Left ventricle myocardium inferior (tissue), 1 donor: ENCODE data around the gene NEK2. TPM values are rescaled to one million over a fixed set of nuclear protein-coding genes. Genes with fewer than 3 reads are reported as not detected.
A peak's percentile ranks its signal among the peaks of the same experiment; 100 is the strongest.

Experiments
- DNase-seq: peaks from one replicate; pipeline ENCODE4 v3.0.0-alpha.2; 2020
- H3K27ac ChIP-seq: fragments of 200-600 bp; replicated peaks from 2 replicates; pipeline ENCODE4 v1.8.0; 2021
- H3K27me3 ChIP-seq: fragments of 200-600 bp; 2 replicates; pipeline ENCODE4 v1.8.0; 2021; ENCODE audit warnings: low read depth
- H3K36me3 ChIP-seq: fragments of 200-600 bp; 2 replicates; pipeline ENCODE4 v1.8.0; 2021
- H3K4me1 ChIP-seq: fragments of 200-600 bp; 2 replicates; pipeline ENCODE4 v1.8.0; 2021
- H3K4me3 ChIP-seq: fragments of 200-600 bp; 2 replicates; pipeline ENCODE4 v1.8.0; 2021; ENCODE audit warnings: mild to moderate bottlenecking, moderate library complexity
- H3K9me3 ChIP-seq: fragments of 200-600 bp; replicated peaks from 2 replicates; pipeline ENCODE4 v1.8.0; 2021
- intact Hi-C: fragments of 100-400 bp; cut with micrococcal nuclease; formaldehyde crosslinking; loops from one replicate; pipeline ENCODE4 v1.11.0; 2022
- total RNA-seq: library from RNA; stranded (reverse); fragmentation: NEBNext Ultra II Directional; extraction: Animal tissue kit (Norgen Biotek cat#: 25700); gene quantifications from one replicate; pipeline ENCODE4 v1.2.1, GENCODE V29; 2021
- TF ChIP-seq, protein P1 (sequence below): fragments of 200-600 bp; IDR thresholded peaks from 2 replicates; pipeline ENCODE4 v1.8.0; 2021; ENCODE audit warnings: antibody characterized with exemption, mild to moderate bottlenecking, borderline replicate concordance
- donor health status: DM: no; HTN: yes; CAD: no; lungs with severe emphysema.

NEK2 gene
- total RNA-seq, 1 donor from 2014 or later: 0.19 TPM

DNA sequence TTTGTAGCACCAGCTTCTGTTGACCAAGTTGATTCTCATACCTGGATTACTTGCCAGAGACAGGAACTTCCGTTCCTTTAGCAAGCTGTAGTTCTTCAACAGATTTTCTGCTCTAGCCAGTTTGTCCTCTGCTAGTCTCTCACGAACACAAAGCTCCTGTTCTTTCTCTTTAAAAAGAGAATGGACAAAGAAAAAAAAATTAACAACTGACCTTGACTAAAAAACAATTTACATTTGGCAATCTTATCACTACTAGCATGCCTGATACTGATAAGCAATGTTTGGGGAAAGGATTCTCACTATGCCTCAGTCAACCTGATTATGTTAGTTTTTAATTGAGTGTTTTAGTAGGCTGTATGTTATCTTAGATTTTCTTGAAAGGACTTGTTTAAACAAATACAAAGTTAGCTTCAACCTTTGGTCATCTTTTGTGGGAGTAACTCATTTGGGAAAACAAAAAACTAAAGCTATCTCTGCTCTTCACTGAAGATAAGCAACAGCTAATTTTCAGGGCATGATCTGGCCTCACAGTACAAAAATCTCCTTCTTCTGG lies 8.3 kb downstream of the NEK2 start:
- Histone ChIP-seq H3K36me3 (no peaks in the 10 kb centered on the region), H3K27ac (no peak overlapping the region), H3K27me3 (no peaks in the 10 kb centered on the region), H3K9me3 (no peaks in the 10 kb centered on the region), H3K4me1 (no peaks in the 10 kb centered on the region), H3K4me3 (no peak overlapping the region)
- intact Hi-C loops: no loop called here
- DNase-seq: no peak
- TF ChIP-seq, protein P1, sequence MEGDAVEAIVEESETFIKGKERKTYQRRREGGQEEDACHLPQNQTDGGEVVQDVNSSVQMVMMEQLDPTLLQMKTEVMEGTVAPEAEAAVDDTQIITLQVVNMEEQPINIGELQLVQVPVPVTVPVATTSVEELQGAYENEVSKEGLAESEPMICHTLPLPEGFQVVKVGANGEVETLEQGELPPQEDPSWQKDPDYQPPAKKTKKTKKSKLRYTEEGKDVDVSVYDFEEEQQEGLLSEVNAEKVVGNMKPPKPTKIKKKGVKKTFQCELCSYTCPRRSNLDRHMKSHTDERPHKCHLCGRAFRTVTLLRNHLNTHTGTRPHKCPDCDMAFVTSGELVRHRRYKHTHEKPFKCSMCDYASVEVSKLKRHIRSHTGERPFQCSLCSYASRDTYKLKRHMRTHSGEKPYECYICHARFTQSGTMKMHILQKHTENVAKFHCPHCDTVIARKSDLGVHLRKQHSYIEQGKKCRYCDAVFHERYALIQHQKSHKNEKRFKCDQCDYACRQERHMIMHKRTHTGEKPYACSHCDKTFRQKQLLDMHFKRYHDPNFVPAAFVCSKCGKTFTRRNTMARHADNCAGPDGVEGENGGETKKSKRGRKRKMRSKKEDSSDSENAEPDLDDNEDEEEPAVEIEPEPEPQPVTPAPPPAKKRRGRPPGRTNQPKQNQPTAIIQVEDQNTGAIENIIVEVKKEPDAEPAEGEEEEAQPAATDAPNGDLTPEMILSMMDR: no peak

DNA sequence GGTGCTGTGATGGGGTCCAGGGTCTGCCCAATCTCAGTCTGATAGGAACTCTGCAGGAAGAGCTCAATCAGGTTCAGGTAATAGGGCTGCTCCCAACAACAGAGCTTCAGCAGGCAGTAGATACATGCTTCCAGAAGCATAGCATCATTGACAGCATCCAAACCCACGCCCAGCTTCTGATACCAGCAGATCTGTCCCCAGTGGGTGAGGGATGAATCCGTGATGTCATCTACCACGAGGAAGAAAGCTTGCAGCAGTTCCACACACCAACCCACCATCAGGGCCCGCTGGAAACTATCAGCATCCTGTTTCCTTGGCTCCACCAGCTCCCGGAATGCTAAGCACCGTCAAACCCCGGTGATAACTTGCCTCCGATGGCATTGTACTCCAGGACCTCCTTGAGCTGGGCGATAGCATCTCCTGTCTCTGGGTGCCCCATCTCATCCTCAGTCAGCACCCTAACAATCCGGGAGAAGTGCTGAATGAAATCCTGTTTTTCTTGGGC lies 14.7 kb downstream of the NEK2 start:
- Histone ChIP-seq H3K9me3 (no peaks in the 10 kb centered on the region), H3K27ac (no peak overlapping the region), H3K4me1 (no peaks in the 10 kb centered on the region), H3K36me3 (no peaks in the 10 kb centered on the region), H3K27me3 (no peaks in the 10 kb centered on the region), H3K4me3 (no peak overlapping the region)
- no peak for DNase-seq
- intact Hi-C loops: no loop called here
- TF ChIP-seq, protein P1: no peak

DNA sequence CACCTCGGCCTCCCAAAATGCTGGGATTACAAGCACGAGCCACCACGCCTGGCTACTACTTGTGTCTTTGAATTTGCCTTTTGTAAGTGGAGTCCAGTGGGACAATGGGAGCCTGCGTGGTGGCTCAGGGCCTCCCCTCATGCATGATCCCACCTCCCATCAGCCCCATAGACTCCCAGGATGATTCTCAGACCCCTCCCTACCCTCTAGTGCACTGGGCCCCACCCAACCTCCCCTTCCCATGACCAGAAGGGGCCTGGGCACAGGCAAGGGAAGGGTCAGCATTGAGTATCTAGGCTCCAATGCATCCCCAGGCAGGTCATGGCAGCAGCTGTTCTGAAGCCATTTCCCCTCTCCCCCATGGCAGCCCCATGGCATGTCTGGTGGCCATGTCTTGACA lies 18.7 kb downstream of the NEK2 start:
- no peak overlapping the region for H3K27ac ChIP-seq
- TF ChIP-seq, protein P1: no peak
- intact Hi-C loops: loop anchor here (5.0 to 10.0 kb wide), 3 partner anchors 79 to 1249 kb away; partner anchors contain the start of gene SLC30A1
- no peaks in the 10 kb centered on the region for H3K36me3 ChIP-seq
- H3K27me3 ChIP-seq: peaks cover 5% of the 10 kb centered on the region
- no peaks in the 10 kb centered on the region for H3K9me3 ChIP-seq
- DNase-seq: no peak
- H3K4me3 ChIP-seq: no peak overlapping the region
- no peaks in the 10 kb centered on the region for H3K4me1 ChIP-seq

DNA sequence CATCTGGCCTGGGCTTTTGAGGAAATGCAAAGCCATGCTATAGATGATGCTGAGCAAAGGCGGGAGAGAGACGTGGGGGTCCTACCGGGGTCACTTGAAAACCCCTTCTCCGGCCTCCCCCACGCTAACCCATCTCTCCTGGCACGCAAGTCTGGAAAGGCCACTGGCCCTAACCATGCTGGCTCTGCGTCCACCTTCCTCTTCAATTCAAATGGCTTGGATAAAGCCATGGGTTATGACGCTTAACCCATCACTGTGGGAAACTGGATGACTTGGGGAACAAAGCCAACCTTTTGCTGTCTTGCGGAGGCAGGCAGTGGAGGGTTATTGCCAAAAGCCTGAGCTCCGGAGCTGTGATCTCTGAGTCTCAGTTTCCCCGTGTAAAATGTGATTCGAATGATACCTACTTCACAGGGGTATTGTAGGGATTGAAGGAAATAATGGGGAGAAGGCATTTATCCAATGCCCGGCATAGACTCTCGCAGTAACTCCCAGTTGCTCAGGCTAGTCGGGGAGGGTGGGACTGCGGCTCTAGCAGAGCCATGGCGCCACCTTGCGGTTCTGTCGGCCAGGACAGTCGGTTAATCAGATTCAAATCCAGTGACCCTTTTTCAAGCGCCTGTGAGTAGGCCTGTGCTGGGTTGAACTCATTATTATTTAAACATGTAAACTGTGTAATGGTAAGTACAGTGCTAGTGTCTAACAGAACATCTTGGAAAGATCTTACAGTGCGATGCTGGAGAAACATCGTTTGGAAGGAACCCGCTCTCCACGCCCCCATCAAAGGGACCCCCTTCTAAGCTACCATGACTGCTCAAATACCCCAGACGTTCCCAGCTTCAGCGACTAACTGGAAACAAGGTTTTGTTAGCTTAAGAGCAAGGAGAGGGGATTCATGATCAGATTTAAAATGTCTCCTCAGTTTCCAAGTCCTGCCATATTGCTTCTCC lies 20.3 kb downstream of the NEK2 start:
- Histone ChIP-seq H3K4me3 (peak overlapping the region; percentile 32), H3K27me3 (peaks cover 5% of the 10 kb centered on the region), H3K36me3 (no peaks in the 10 kb centered on the region), H3K4me1 (no peaks in the 10 kb centered on the region), H3K27ac (no peak overlapping the region), H3K9me3 (no peaks in the 10 kb centered on the region)
- peak; percentile 88 for DNase-seq
- TF ChIP-seq, protein P1: peak; percentile 96
- intact Hi-C loops: loop anchor here (5.0 to 10.0 kb wide), 3 partner anchors 78 to 1248 kb away; partner anchors contain the start of gene SLC30A1

DNA sequence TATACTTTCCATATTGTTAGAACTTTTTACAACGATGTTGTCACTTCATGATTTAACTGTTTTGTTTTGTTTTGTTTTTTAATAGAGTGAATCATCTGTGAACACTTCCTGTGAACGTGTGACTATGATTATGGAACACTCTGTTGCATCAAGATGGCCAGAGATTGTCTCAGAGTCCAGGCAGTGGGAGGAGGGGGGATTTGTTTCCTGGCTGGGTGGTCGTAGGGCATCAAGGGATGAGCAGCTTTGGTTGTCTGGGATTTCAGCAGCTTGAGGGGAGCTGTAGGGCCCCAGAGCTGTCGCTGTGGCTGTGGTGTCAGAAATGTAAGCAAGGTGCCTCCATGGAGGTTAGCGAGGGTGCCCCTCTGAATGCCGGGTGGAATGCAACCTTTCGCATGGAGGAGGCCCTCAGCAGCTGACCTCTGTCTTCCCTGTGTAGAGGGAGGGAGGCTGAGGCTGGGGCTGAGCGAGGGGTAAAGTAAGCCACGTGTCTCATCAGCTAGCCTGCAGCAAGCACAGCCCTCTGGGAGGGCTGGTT lies 21.4 kb downstream of the NEK2 start:
- Histone ChIP-seq H3K36me3 (no peaks in the 10 kb centered on the region), H3K4me3 (no peak overlapping the region), H3K4me1 (no peaks in the 10 kb centered on the region), H3K27ac (no peak overlapping the region), H3K27me3 (peaks cover 5% of the 10 kb centered on the region), H3K9me3 (no peaks in the 10 kb centered on the region)
- intact Hi-C loops: loop anchor here (10.0 kb wide), 1 partner anchor 139 kb away; no protein-coding TSS in a partner anchor
- no peak for DNase-seq
- TF ChIP-seq, protein P1: no peak
